GM19238 (cell line): ENCODE results near the gene DEFB124.
"Not testable (repeated sequence)": the region's sequence is repeated elsewhere in the genome, so short reads cannot be mapped to it uniquely, and the experiment has no call there.

Experiments used
- DNase-seq: peaks from one replicate; pipeline ENCODE4 v3.0.0; 2011; ENCODE audit warnings: low spot score; ENCODE audit not compliant: insufficient read length

DEFB124 gene

GRCh38 chr20:31474758-31475427, at the start of gene DEFB124, which contains the start of gene REM1:
TSS of gene DEFB124 (minus strand) at chr20:31475127. CDS start at chr20:31473013, 2,114 bp downstream.
TSS of gene REM1 (plus strand) at chr20:31475288. CDS start at chr20:31476446, 1,158 bp downstream.
- DNase-seq: no peak

- DNase-seq: no peak
Measured at GRCh38 chr20:31523361-31524283, 48.7 kb upstream of the DEFB124 start.

GRCh38 chr20:31522731-31523130, 47.8 kb upstream of the DEFB124 start:
- no peak for DNase-seq

GRCh38 chr20:31521267-31521666, 46.3 kb upstream of the DEFB124 start:
- DNase-seq: not testable (repeated sequence)

GRCh38 chr20:31517373-31517772, 42.4 kb upstream of the DEFB124 start:
- no peak for DNase-seq

GRCh38 chr20:31516651-31517050, 41.7 kb upstream of the DEFB124 start:
- DNase-seq: no peak

GRCh38 chr20:31516166-31516565, 41.2 kb upstream of the DEFB124 start:
- DNase-seq: no peak

- DNase-seq: no peak
Measured at GRCh38 chr20:31515775-31516107, 40.8 kb upstream of the DEFB124 start.

GRCh38 chr20:31515072-31515774, 40.3 kb upstream of the DEFB124 start:
- DNase-seq: no peak

- DNase-seq: peak; percentile 88
Measured at GRCh38 chr20:31514154-31515071, 39.5 kb upstream of the DEFB124 start, which contains the start of gene HM13. TSS of gene HM13 (plus strand) at chr20:31514442. CDS start at chr20:31514552, 110 bp downstream.

GRCh38 chr20:31508517-31509244, 33.8 kb upstream of the DEFB124 start:
- DNase-seq: no peak

- no peak for DNase-seq
Measured at GRCh38 chr20:31505903-31506302, 31.0 kb upstream of the DEFB124 start.

GRCh38 chr20:31502884-31503673, 28.2 kb upstream of the DEFB124 start:
- DNase-seq: peak; percentile 68

GRCh38 chr20:31500527-31500926, 25.6 kb upstream of the DEFB124 start:
- DNase-seq: no peak

- no peak for DNase-seq
Measured at GRCh38 chr20:31497838-31498540, 23.1 kb upstream of the DEFB124 start.

GRCh38 chr20:31496761-31497295, 21.9 kb upstream of the DEFB124 start:
- no peak for DNase-seq

GRCh38 chr20:31494131-31494530, 19.2 kb upstream of the DEFB124 start:
- no peak for DNase-seq

- no peak for DNase-seq
Measured at GRCh38 chr20:31490752-31491151, 15.8 kb upstream of the DEFB124 start.
